ENCODE data around the gene FMN1. TPM values are rescaled to one million over a fixed set of nuclear protein-coding genes. Genes with fewer than 3 reads are reported as not detected.

The FMN1 gene
- polyA plus RNA-seq, 1 donor, result 0.90 TPM

DNA sequence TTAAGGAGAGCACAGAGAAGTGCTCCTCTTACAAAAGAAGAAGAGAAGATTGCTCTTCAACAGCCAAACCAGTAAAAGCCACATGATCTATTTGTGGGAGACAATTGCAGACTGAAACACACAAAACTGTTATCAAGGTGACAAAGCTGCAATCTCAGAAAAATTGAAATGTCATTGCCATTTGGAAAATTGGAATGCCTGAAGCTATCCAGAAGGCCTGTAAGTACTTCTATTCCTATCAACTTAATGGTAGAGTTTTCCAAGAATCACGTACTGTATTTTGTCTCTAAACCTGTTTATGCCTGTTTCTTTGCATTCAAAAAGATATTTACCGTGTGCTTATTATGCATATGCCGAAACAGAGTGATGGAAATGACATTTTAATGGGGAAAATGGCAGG, 272.0 kb downstream of the FMN1 start:
- no peak for DNase-seq (ENCODE audit: low read depth)

DNA sequence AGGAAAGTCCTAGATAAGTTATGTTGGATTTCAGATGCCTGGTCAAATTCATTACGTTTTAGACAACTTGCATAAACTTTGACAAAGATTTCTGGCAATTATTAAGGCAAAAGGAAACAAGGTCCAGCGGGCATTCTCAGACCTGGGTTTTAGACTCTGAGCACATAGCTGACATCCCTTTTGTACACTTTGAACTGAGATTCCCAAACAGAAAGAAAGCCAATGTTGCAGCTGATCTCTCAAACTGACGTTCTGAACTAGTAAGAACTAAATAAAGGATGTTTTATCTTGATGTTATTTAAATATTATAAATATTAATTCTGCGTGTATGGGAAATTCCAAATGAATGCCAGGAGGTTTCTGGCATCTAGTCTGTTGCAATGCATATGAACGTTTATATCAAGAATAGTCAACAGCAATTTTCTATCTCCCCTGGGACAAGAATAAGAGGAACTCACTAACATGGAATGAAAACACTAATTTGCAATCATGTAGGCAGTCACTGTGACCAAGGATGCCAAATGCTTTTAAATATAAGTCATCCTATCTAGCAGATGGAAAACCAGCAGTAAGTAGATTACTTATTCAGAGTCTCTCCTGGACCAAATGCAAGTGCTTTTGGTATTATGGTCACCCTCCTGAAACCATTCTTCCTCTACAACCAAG, 274.6 kb downstream of the FMN1 start:
- DNase-seq (ENCODE audit: low read depth), result no peak

DNA sequence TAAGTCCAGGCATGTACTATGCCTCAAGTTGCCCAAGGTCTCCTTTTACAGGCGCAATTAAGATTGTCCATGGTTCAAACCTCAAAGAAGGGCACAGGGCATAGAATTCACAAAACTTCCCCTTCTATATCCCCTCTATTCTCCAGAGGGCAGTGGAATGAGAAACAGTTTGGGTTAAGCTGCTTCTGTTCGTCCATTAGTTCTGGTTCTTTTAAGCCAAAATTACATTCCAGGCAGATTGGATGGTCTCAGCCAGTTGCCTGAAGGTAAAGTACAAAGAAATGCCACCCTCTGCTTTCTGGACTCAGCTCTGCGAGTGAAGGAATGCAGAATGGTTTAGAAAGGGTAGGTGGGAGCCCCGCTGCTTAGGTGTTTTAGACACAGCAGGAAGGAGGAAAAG, 276.0 kb downstream of the FMN1 start:
- DNase-seq (ENCODE audit: low read depth), result no peak

DNA sequence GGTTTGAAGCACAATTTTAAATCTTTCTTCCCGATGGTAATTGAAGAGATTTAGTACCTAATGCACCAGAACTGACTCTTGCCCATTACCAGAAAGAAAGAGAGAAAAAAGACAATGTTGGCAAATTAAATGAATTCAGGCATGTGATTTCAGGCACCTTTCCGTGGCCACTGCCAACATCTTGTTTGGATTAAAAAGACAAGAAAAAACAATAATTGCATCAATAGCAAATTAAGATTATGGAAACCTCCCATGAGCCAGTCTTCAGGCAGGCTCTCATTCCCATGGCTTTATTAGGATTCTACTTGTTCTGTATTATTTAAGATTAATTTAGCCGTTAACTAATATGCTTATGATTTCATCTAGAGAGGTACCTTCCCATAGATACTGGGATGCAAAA, 283.7 kb downstream of the FMN1 start:
- DNase-seq (ENCODE audit: low read depth), result no peak

DNA sequence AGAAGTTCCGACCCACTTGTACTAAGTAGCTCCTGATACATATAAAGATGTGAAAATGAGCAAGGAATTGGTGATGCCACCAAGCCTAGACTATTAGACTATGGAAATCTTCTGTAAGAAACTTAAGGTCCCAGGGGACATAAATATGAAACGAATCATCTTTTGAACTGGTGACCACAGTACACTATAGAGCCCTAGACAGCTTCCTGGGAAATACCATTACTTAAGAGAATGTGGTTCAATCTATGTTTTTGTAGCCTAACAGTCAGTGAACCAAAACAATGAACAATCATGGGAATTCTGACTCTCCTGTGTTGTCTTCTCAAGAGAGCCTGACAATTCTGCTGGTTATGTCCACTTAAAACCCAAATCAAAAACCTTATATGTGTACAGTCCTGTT, 285.1 kb downstream of the FMN1 start:
- no peak for DNase-seq (ENCODE audit: low read depth)

DNA sequence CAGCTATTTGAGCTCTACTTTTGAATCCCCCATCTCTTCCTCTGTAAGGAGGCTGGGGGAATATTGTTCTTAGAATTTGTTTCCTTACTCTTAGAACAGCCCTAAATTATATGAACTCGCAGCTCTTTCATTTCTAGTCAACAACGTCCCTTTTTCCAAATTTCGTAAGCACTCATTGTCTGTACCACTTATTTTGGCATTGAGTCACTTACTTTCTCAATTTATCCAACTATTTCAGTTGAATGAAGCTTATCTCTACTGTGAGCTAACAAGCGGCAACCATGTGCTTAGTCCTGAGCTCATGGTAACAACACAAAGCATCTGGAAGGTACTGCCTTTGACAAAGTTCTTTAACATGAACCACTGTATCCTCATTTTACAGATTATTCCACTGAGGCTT, 285.6 kb downstream of the FMN1 start:
- no peak for DNase-seq (ENCODE audit: low read depth)

DNA sequence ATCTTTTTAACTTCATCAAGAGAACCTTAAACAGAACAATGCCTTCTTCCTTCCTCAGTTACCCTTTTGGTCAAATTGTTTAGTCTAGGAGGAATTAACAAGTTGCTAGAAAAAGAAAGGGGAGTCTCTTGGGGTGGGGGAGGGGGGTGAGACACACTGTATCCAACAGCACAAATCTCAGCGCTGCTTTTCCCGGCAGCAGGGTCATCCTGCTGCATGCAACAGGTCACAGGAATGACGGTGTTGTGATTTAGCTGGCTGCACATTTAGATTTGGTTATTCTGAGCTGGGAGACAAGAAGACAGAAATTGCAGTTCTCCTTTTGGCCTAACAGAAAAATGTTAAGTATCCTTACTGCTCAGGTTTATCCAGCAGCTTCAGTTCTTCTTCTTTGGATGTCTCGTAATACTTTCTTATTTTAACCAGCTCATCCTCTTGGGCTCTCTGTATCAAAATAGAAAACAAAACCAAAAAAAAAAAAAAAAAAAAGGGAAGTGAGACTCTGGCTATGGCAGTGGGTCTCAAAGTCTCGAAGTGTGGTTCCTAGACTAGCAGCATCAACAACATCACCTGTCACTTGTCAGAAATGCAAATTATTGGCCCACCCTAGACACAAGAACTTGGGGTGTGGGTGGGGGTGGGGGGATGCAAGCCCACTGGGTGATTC, 286.2 kb downstream of the FMN1 start:
- no peak for DNase-seq (ENCODE audit: low read depth)

DNA sequence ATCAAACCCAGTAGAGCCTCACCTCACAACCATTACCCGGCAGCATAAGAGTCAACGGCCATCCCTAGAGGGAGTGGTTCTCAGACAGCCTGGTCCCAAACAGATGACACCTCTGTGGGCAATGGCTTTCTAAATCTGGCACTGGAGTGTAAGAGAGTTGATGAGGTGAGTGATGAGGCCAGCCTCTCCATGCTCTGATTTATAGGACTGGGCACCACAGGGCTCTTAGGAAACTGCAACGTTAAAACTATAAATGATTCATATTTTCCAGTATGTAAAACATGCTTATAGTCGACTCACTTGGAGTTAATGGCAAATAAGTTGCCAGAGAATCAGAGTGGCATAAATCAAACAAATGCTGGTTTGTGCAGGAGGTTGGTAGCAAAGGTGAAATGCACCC, 289.0 kb downstream of the FMN1 start:
- DNase-seq (ENCODE audit: low read depth), result no peak

DNA sequence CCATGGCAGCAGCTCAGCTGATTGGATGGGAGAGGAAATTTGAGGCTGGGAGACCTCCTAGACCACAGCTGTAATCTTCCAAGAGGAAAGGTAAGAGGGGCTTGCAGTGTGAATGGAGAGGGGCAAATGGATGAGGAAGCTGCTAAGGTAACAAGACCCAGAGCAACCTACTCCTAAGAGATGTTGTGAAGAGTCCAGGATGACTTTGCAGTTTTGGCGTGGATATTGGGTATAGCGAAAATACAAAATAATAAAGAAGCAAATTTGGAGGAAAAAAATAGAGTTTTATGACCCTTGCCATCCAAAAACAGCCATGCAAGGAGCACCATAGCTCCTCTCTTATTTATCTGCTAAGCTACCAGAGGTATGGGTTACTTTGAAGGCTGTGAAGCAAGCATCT, 290.1 kb downstream of the FMN1 start:
- DNase-seq (ENCODE audit: low read depth), result no peak

DNA sequence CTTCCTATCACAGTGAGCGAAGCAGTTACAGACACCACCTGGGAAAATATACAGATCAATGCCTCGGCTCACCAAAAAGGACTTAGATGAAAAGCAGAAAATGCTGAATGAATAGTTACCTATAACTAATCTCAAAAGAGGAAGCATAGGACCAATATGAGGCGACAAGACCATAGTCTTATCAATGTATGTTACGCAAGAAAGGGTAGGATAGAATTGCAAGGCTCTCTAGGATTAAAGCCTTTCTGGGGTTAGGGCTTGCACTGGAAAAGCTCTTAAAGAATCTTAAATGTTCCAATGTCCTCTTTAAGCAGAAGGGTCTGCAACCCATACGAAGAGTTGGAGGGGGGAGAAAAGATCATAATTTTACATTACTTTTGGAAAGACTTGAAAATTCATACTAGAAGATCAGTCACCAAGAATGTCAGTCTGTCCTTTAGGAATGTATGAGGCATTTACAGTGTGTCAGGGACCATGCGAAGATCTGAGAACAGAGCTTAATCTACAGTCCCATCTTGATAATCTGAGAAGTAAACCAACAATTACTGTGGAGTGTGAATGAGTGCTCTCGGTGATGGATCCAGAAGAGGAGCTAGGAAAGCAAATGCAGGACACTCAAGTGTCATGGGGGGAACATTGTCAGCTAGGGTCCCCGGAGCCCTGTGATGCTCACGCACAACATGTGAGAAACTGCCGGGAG, 290.8 kb downstream of the FMN1 start:
- DNase-seq (ENCODE audit: low read depth), result no peak

DNA sequence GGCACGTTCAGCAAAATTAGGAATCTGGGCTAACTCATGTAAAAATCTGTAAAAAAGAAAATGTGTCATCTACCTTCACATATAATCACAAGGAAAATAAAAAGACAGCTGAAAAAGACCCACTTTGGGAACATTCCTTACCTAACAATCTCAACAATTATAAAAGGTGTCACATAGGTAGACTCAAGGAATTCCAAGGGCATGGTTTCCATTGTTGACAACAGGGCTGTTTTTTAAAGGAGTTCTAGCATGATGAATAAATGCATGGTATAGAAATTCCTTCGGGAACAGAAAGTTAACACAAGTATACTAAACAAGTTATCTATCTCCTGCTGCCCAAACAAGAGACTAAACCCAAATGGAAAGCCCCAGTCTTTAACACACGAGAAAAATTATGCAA, 292.5 kb downstream of the FMN1 start:
- DNase-seq (ENCODE audit: low read depth), result no peak

DNA sequence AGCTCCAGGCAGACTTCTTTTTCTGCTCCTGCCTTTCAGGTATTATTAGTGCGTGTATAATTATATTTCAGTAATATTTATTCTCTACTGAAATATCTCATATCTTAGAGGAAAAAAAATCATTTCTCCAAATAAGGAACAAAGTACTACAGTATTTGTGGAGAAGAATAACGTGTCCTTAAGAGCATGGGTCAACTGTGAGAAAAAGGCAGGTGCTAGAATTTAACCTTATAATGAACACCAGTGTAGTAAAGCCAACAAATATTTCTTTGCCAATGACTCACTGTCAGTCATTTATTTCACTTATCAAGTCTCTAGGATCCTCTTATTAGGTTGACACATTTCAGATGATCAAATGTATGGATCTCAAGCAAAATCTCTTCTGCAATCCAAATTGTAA, 293.3 kb downstream of the FMN1 start:
- DNase-seq (ENCODE audit: low read depth), result no peak

DNA sequence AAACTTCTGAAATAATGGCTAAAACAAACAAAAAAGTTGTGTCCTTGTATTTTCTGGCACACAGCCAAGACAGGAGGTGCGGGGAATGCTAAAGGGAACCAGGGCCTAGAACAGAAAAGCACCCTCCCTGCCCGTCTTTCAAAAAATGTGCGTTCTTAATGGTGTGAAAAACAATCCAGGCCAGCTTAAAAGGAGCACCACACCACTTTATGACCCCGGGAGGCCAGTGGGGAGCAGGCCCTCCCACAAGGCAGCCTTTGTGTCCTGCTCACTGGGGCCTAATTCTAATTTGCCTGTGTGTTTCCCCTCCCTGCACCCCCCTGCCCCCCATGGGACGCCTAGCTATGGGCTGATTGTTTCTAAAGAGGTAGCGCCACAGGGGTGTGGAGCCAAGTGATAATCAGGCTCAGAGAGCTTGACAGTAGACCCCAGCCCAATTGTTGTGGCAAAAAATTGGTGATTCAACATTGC, 295.4 kb downstream of the FMN1 start:
- no peak for DNase-seq (ENCODE audit: low read depth)

DNA sequence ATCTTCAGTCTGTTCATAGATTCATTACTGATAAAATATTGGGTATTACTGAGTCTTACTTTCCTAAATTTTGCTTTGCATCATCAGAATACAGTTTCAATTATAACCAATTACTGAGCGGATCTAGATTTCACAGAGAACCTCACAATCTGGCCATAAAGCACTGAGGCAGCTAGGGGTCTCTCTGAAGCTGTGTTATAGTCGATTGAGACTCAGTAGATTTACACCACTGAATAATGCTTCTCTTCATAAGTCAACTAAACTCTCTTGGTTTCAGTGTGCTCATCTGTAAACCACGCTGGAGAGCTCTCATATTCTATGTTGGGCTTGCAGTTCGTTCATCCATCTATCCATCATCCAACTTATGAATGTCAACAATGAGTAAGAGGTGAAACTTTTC, 296.1 kb downstream of the FMN1 start:
- no peak for DNase-seq (ENCODE audit: low read depth)

DNA sequence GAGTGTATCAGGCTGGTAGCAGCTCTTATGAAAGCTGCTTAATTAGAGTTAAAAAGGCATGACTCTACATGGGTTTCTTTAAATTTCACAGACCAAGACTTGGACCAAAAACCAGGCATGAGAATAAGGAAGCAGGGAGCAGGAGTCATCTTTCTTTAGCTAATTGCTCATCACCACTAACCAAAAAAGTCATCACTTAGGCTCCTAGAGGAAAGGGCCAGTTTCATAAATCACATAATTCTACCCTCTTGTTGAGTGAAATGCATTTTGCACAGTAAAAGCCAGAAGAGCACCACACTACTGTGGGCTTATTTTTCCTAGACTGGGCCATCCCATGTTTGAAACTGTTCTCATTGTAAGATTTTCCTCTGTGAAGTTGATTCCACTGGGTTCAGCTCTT, 301.1 kb downstream of the FMN1 start:
- DNase-seq (ENCODE audit: low read depth), result no peak

DNA sequence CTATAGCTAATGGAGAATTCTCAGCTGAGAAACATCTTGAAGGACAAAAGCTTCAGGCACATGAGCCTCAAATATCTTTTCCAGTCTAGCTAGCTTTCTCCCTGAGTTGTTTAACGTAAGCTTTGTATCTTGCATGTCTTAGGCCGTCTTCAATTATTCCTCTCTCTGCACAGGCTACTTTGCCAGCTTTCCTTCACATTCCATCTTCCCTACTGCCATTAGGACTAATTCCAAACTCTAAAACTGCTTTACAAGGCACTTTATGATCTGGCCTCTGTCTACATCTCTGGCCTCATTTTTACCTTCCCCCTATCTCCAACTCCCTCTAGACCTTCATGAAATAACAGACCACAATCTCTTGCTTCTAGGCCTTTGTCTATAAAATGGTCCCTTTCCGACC, 305.3 kb downstream of the FMN1 start:
- DNase-seq (ENCODE audit: low read depth), result no peak

DNA sequence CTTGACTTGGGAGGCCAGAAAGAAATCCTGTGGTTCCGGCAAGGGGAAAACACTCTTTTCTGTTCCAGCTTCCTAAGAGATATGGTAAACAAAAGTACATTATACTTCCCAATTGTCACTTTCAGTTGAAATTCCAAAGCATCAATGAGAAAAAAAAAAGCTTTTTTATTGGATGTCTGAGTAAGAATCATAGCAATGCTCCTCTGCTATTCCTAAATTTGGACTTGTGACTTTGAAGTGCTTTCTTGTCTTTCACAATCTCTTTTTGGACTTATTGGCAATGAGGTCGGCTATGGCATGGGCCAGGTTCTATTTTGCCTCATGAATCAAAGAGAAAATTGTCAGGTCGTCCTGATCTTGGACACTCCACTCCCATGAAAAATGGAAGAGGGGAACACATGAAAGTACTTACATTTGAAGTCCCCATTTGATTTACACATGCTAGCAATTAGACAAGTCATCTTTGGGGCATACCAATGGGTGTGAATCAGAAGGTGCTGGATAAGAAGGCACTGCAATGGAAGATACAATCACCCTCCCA, 306.2 kb downstream of the FMN1 start:
- no peak for DNase-seq (ENCODE audit: low read depth)

DNA sequence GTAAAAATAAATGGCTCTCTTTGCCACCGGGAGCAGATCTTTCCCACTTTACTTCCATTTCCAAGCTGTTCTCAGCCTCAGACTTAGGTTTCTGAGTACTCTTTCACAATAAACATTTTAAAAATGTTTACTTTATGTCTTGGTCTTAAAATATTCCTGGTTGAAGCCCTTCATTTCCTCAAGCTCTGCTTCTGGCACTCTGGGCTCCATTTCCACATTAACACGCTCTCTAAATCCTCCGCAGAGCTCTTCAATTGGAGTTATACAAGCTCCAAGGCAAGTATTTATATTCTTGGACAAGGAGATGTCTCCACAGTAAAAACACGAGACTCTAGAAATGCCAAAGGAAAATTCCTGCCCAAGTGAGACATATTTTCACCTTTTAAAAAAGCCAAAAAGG, 307.4 kb downstream of the FMN1 start:
- DNase-seq (ENCODE audit: low read depth), result no peak

DNA sequence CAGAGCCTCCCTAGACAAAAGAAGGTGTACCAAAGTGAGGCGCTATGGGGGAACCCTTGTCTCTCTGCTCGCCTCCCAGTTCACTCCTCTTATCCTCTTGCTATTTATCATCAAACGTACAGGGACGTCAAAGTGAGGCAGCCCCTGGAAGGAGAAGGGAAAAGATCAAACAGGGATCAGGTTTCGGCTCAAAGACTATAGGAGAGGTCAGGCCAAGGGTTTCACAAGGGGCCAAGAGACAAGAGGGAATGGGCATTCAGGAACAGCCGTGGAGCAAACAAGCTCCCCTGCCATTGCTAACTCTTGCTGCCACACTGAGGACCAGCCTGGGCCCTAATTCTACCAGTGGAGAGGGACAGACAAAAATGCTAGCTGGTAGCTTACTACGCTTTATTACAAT, 308.1 kb downstream of the FMN1 start:
- no peak for DNase-seq (ENCODE audit: low read depth)

DNA sequence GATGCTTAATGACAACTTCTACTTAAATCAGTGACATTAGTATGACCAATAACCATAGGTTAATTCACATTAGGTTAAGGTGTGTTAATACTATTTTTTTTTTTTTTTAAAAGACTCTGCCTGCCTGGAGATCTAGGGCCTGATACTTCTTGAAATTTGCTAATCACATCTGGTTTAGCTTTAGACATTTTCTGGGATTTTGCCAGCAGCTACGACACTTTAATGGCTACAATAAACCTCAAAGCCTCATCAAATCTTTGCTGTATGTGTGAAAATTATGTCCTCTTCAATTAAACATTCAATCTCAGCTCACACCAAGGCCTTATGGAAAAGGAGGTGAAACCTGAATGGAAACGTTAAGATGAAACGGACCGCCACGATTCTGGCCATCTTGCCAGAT, 308.8 kb downstream of the FMN1 start:
- DNase-seq (ENCODE audit: low read depth), result no peak

DNA sequence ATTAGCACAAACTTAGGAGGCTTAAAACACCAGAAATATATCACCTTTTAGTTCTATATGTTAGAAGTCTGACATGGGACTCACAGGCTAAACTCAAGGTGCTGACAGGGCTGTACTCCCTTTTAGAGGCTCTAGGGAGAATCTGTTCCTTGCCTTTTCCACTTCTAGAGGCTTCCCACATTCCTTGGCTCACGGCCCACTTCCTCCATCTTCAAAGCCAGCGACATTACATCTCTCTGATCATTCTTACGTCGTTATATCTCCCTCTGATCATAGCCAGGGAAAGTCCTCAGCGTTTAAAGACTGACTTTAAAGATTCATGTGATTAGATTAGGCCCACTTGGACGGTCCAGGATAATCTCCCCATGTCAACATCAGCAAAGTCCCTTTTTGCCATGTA, 310.4 kb downstream of the FMN1 start:
- no peak for DNase-seq (ENCODE audit: low read depth)

DNA sequence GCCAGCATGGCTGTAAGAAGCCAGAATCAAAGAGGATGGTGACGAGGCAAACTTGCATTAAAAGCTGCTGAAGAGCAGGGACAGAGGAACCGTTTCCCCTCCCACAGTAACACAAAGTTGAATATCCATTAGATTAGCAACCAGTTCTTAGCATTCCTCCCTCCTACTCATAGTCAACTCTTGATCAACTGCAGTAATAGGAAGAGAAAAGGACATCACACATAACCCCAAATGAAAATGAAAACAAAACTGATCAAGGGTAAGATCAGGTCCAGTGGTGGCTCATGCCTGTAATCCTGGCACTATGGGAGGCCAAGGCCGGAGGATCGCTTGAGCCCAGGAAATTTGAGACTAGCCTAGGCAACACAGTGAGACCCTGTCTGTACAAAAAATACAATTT, 311.6 kb downstream of the FMN1 start:
- DNase-seq (ENCODE audit: low read depth), result no peak

DNA sequence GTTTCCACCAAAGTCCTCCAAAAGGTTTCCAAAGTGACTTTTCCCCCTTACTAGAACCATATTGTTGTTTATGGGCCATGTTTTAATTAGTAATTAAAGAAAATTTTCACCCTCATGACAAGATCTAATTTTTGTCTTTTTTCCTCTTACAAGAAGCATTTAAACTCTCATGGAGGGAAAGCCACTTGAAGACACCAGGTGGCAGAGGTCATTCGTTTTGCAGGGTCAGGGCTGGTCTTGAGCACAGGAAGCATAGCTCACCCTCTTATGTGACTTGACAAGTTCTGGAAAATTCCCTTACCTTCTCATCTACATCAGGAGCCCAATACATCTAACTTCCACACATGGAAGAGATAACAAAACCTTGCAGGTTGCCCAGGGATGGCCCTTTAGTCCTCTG, 313.0 kb downstream of the FMN1 start:
- DNase-seq (ENCODE audit: low read depth), result no peak

Data from forelimb muscle (tissue), 1 donor.